Left cardiac atrium (tissue), 4 donors: ENCODE measurements around the gene HIPK2. TPM values are rescaled to one million over a fixed set of nuclear protein-coding genes. Genes with fewer than 3 reads are reported as not detected.
"Not testable (repeated sequence)": the region's sequence is repeated elsewhere in the genome, so short reads cannot be mapped to it uniquely, and the experiment has no call there.

Experiments used
- ATAC-seq, 2 donors: fragments of 200-7000 bp; cut with Tn5 transposase; one replicate each; pipeline ENCODE4 v1.9.1; 2020; ENCODE audit warnings: mild to moderate bottlenecking in 2 of 2, moderate library complexity in 2 of 2
- DNase-seq: peaks from one replicate; pipeline ENCODE4 v3.0.0-alpha.2; 2020
- intact Hi-C, 2 donors: fragments of 100-400 bp; cut with DNase I; formaldehyde crosslinking; loops; one replicate each; pipeline versions ENCODE4 v1.14.1 to v1.15.1; 2022 to 2023
- total RNA-seq, 2 donors: library from RNA; stranded (reverse); fragmentation: NEBNext Ultra II Directional; extraction: Animal tissue kit (Norgen Biotek cat#: 25700); gene quantifications; one replicate each; pipeline ENCODE4 v1.2.1, GENCODE V29; 2021
- donor health status: DM: no; HTN: yes; CAD: no.
- donor health status: DM: no; HTN: yes; CAD: no; lungs with severe emphysema.
- donor health status: DM: yes; HTN: yes; CAD: no.
- donor health status: Dilated cardiomyopathy.

The HIPK2 gene
- total RNA-seq, 2 donors from 2014 or later = 123 to 139 TPM

DNA sequence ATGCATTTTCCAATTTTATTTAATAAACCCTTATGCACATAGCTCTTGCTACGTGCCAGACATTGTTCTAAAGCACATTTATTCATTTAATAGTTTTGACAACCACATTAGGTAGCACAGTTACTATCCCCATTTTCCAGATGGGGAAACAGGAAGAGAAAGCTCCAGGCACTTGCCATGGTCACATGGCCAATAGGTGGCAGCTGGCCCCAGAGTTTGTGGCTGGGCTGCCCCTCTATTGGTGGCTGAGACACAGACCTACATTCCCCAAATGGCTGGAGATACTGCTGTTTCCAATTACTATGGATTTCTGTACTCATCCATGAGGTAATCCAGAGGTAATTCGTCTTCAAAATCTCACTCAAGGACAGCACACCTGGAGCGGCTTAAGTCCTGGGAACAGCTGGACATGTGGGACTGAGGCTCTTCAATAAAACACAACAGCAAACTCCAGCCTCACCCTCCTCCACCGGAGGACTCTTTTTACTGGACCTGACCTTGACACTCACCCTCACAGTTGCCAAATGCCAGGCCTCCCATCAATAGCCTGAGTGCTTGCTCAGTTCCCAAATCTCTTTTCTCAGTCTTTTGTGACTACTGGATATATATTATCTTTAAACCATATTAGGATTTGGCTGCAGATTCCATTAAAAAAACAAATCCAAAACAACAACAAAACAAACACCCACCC, 148.3 kb downstream of the HIPK2 start:
- ATAC-seq = no peak
- no peak for DNase-seq
- intact Hi-C loops = no loop called here

DNA sequence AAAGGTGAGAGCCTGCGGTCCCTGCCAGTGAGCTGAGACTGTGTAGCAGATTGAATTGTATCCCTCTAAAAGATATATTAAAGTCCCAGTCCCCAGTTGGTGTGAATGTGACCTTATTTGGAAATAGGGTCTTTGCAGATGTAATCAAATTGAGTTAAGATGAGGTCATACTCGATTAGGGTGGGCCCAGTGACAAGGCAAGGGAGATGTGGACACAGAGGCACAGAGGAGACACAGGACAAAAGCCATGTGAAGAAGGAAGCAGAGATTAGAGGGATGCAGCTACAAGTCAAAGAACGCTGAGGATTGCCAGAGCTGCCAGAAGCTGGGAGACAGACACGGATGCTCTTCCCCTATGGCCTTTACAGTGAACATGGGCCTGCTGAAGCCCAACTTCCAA, 150.0 kb downstream of the HIPK2 start:
- no peak for DNase-seq
- intact Hi-C loops = no loop called here
- ATAC-seq = no peak

DNA sequence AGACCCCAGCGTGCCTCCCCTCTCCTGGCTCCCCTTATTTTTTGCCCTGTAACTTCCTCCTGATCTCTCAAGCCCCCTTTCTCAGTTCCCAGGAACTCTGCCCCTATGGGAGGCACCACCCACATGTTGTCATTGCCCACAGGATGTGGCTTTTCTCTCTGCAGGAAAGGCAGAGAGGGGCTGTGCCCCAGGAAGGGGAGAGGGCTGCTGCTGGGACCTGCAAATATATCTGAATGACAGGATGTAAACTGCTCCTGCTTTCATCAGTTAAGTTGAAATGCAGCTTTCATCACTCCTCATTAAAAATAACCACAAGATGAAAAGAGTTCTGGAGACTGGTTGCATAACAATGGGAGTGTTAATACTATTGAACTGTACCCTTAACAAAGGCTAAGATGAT, 151.0 kb downstream of the HIPK2 start:
- intact Hi-C loops = no loop called here
- no peak for ATAC-seq
- DNase-seq = no peak

GRCh38 chr7:139623518-139623917, 154.3 kb downstream of the HIPK2 start:
- no peak for DNase-seq
- no peak for ATAC-seq
- intact Hi-C loops = loop anchor here in 1 of 2 donors (5.0 kb wide), 1 partner anchor 369 kb away; no protein-coding TSS in a partner anchor

DNA sequence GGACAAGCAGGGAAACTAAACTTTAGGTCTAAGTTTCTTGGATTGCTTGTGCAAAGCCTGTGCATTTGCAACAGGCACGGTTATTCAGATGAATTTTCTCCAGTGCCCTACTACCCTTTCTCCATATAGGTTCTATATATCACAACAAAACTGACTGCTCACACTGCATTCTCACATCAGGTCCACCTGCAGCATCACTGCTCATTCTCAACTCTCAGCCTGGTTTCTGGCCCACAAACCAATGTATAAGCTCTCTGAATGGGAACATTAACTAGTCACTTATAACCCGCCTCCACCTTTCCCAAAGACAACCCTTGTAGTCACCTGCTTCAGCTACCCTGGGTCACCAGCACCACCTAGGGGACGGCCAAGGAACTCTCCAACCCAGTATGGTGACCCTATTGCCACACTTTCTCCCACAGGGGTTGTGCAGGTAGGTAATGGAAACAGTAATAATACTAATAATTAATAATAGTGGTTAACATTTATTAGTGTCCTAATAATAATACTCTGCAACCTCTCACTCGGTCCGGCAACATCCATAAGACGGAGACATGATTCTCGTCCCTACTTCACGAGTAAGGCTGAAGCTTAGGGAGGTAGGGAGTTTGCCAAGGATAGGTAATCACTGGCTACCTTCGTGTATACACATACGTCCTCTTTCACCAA, 157.0 kb downstream of the HIPK2 start:
- ATAC-seq = peak; percentile 42 to 44
- intact Hi-C loops = loop anchor here in 1 of 2 donors (5.0 kb wide), 1 partner anchor 371 kb away; no protein-coding TSS in a partner anchor
- no peak for DNase-seq

- no peak for DNase-seq
- ATAC-seq = peak in 1 of 2 donors; percentile 57
- intact Hi-C loops = loop anchor here in 1 of 2 donors (1.0 kb wide), 1 partner anchor 383 kb away; no protein-coding TSS in a partner anchor
These were observed 158.5 kb downstream of the HIPK2 start for GRCh38 chr7:139619367-139619657.

DNA sequence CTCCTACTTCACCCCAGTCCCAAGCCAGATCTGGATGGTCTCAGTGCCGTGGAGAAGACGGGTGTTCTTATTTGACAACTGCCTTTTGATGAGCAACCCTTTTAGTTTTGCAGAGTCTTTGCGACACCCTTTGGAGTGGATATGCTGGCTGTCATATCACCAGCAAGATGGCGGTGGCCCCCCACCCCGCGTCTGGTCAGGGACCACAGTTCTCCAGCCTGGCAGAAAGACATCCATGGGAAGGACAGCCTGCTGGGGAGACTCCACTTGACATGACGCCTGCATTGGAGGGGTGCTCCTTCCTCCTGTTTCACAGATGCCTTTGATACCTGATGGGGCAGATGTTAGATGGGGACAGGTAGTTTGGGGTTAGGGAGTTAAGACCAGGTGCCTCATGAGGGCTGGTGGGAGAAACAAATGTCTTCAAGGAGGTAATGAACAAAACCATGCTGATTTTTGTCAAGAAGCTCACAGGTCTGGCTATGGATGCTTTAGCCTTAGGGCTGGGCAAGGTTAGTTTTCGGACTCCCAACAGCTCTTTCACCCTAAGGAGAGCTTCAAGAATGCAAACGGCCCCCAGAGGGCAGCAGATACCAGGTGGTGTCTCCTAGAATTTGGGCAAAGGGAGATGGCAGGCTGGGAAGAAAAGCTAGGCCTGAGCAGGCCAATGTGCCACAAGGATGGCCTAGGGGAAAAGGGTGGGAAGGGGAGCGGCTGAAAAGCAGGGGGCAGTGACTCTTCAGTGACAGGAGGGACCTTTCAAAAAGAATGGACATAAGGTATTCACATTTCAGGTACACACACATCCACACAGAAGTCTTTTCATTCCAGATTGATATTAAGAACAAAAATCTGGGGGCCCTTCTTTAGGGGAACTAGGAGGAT, 159.1 kb downstream of the HIPK2 start:
- intact Hi-C loops = loop anchor here in 1 of 2 donors (1.0 kb wide), 1 partner anchor 384 kb away; no protein-coding TSS in a partner anchor
- peak; percentile 53 for DNase-seq
- ATAC-seq = peak; percentile 53 to 62

DNA sequence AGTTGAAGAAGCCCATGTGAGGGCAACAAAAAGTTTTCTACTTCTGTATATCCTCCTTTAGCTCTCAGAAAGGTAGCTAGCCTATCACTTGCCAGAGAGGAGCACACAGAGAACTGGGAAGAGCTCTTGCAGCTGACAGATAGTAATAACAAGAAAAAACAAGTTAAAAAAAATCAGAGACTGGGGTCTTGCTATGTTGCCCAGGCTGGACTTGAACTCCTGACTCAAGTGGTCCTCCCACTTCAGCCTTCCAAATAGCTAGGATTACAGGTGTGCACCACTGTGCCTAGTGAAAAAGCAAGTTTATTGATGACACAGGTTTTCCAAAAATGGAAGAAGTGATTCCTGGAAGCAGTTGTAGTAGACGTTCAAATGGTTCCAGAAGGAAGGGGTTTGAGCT, 160.7 kb downstream of the HIPK2 start:
- ATAC-seq = no peak
- intact Hi-C loops = no loop called here
- no peak for DNase-seq

- no peak for ATAC-seq
- no peak for DNase-seq
- intact Hi-C loops = no loop called here
These were observed 162.9 kb downstream of the HIPK2 start for GRCh38 chr7:139614886-139615285.

DNA sequence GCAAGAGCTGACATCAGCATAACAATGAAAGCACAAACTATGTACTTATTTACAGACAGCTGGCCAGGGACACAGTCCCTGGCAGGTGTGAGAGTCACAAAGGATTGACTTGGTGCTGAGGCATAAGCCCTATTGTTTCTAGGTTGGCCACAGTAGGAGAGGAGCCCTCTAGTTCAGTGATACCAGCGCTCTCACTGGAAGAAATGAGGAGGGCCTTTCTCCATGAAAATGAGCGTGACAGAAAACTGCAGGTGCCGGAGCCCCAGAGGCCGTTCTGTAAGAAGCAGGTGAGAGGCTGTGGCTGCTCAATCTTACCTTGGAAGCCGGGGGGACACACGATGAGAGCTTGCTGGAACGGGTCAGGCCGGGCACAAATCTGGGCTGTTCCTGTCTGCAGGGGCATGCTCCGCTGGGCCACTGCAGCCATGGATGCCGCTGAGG, 163.8 kb downstream of the HIPK2 start:
- ATAC-seq (no peak), DNase-seq (no peak)
- intact Hi-C loops = no loop called here

DNA sequence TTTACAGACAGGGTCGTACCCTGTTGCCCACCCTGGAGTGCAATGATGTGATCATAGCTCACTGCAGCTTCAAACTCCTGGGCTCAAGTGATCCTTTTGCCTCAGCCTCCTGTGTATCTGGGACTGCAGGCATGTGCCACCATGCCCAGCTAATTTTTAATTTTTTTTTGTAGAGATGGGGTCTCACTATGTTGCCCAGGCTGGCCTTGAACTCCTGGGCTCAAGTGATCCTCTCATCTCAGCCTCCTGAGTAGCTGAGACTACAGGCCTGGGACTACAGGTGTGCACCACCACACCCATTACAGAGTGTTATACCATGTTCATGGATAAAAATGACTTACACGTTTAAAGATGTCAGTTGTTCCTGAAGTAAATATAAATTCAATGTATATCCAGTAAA, 166.2 kb downstream of the HIPK2 start:
- intact Hi-C loops, DNase-seq, ATAC-seq: not testable (repeated sequence)

DNA sequence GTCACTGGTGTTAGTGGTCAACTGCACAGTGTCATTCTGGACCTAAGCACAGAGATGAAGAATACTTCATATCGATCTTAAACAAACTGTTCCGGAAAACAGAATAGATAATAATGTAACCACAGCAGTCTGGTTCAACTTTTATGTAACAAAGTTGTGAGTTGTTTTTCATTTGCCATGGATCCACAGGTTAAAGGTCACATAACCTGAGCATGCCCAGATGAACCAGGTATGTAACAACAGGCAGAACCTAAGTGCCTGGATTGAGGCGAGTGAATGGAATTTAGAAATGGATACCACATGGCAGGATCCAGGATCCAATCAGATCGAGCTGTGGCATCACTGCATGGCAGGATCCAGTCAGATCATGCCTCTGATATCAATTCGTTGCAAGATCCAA, 167.2 kb downstream of the HIPK2 start:
- ATAC-seq (no peak), DNase-seq (no peak)
- intact Hi-C loops = no loop called here

GRCh38 chr7:139603896-139604295, 173.9 kb downstream of the HIPK2 start:
- ATAC-seq = peak; percentile 42 to 75
- DNase-seq = no peak
- intact Hi-C loops = loop anchor here in 1 of 2 donors (5.0 kb wide), 1 partner anchor 398 kb away; no protein-coding TSS in a partner anchor

DNA sequence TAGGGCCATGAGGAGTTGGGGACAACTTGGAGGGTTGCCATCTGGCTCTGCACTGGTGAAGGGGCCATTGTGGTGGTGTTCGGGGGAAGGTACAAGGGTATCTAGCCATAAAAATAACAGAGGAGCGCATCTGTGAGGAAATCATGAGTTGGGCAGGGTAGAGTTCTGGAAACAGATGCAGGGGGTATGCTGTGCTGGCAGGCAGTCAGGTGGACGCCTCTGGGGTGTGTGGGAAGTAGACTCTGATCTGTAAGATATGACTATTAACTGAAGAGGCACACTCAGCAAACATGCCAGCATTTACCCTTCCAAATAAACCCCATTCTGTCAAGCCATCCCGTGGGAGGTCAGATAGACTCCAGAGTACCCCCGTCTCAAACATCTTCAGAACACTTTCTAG, 174.5 kb downstream of the HIPK2 start:
- ATAC-seq (peak in 1 of 2 donors; percentile 13), DNase-seq (no peak)
- intact Hi-C loops = loop anchor here in 1 of 2 donors (5.0 kb wide), 1 partner anchor 399 kb away; no protein-coding TSS in a partner anchor

- intact Hi-C loops = loop anchor here in 1 of 2 donors (5.0 kb wide), 1 partner anchor 400 kb away; no protein-coding TSS in a partner anchor
- ATAC-seq (peak; percentile 44 to 49), DNase-seq (no peak)
These were observed 175.6 kb downstream of the HIPK2 start for GRCh38 chr7:139602143-139602722.

DNA sequence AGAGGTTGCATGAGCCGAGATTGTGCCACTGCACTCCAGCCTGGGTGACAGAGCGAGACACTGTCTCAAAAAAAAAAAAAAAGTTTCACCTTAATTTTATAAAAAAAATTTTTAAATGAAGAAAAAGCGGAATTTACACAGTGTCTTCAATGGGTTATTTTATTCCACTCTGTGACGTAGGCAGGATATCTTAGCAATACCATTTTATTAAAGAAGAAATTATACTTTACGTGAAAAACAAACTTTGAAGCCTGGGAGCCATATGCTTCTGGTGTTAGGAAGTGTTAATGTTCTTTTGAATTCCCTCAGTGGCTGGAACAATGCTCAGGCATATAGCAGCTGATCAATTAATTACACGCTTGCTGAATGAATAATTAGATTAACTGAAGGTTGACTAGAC, 176.6 kb downstream of the HIPK2 start:
- ATAC-seq (no peak), DNase-seq (no peak)
- intact Hi-C loops = loop anchor here in 1 of 2 donors (5.0 kb wide), 1 partner anchor 401 kb away; no protein-coding TSS in a partner anchor

- no peak for ATAC-seq
- no peak for DNase-seq
- intact Hi-C loops = loop anchor here in 1 of 2 donors (5.0 kb wide), 1 partner anchor 402 kb away; no protein-coding TSS in a partner anchor
These were observed 177.5 kb downstream of the HIPK2 start for GRCh38 chr7:139600306-139600705.

GRCh38 chr7:139598642-139599041, 179.2 kb downstream of the HIPK2 start:
- peak; percentile 76 to 80 for ATAC-seq

GRCh38 chr7:139597028-139597427, 180.8 kb downstream of the HIPK2 start:
- DNase-seq = no peak
- ATAC-seq = no peak
- intact Hi-C loops = no loop called here

More at GRCh38 chr7:139598642-139599041, 179.2 kb downstream of the HIPK2 start:
- intact Hi-C loops = no loop called here
- DNase-seq = no peak
